ENCODE data around the gene ENTPD8. TPM values are rescaled to one million over a fixed set of nuclear protein-coding genes. Genes with fewer than 3 reads are reported as not detected.
A peak's percentile ranks its signal among the peaks of the same experiment; 100 is the strongest.

The ENTPD8 gene
- total RNA-seq, 4 donors from 2014 or later = not detected

GRCh38 chr9:137407590-137408300 lies 33.4 kb downstream of the ENTPD8 start:
- 48 to 83% methylated on average over 2 to 4 of the region's 31 CpGs for WGBS, 2 donors
- intact Hi-C loops (cut with DNase I) = loop anchor here (5.0 kb wide), 1 partner anchor 110 kb away; no protein-coding TSS in a partner anchor
- Histone ChIP-seq H3K27ac (peak overlapping the region in 3 of 4 donors; percentile 7 to 55 (median 44)), H3K36me3 (no peaks in the 10 kb centered on the region), H3K9me3 (no peaks in the 10 kb centered on the region), H3K27me3 (peaks cover 0 to 5% (median 0%) of the 10 kb centered on the region in 4 donors), H3K4me1 (peaks cover 29 to 44% (median 33%) of the 10 kb centered on the region in 3 donors), H3K4me3 (peak overlapping the region in 3 of 4 donors; percentile 34 to 65 (median 43))
- TF ChIP-seq CTCF (IDR thresholded peaks at IDR 0.05) (no peak), POLR2A (IDR thresholded peaks at IDR 0.05) (no peak)
- DNase-seq = no peak

GRCh38 chr9:137406876-137407589 lies 34.1 kb downstream of the ENTPD8 start:
- DNase-seq = no peak
- no CpG with 5 or more reads among the region's 63 CpGs for WGBS, 2 donors
- no peaks in the 10 kb centered on the region for H3K36me3 ChIP-seq
- H3K27me3 ChIP-seq = peaks cover 0 to 5% (median 0%) of the 10 kb centered on the region in 4 donors
- H3K27ac ChIP-seq = peak overlapping the region in 3 of 4 donors; percentile 7 to 55 (median 44)
- TF ChIP-seq CTCF (IDR thresholded peaks at IDR 0.05) (peak; percentile 53 to 93 (median 82)), POLR2A (IDR thresholded peaks at IDR 0.05) (no peak)
- peak overlapping the region; percentile 23 to 65 (median 38) for H3K4me3 ChIP-seq
- intact Hi-C loops (cut with DNase I) = loop anchor here (5.0 kb wide), 1 partner anchor 110 kb away; no protein-coding TSS in a partner anchor
- no peaks in the 10 kb centered on the region for H3K9me3 ChIP-seq
- H3K4me1 ChIP-seq = peaks cover 24 to 36% (median 27%) of the 10 kb centered on the region in 3 donors

GRCh38 chr9:137406085-137406760 lies 34.9 kb downstream of the ENTPD8 start:
- DNase-seq = no peak
- H3K27me3 ChIP-seq = peaks cover 0 to 5% (median 0%) of the 10 kb centered on the region in 4 donors
- TF ChIP-seq CTCF (IDR thresholded peaks at IDR 0.05) = no peak
- no peak for TF ChIP-seq POLR2A (IDR thresholded peaks at IDR 0.05)
- peak overlapping the region; percentile 23 to 65 (median 38) for H3K4me3 ChIP-seq
- 51 to 59% methylated on average over 9 to 15 of the region's 20 CpGs for WGBS, 2 donors
- no peak overlapping the region for H3K27ac ChIP-seq
- no peaks in the 10 kb centered on the region for H3K36me3 ChIP-seq
- no peaks in the 10 kb centered on the region for H3K9me3 ChIP-seq
- intact Hi-C loops (cut with DNase I) = loop anchor here (5.0 kb wide), 1 partner anchor 109 kb away; no protein-coding TSS in a partner anchor
- peaks cover 16 to 28% (median 19%) of the 10 kb centered on the region in 3 donors for H3K4me1 ChIP-seq

GRCh38 chr9:137405677-137406081 lies 35.5 kb downstream of the ENTPD8 start:
- no peaks in the 10 kb centered on the region for H3K9me3 ChIP-seq
- DNase-seq = no peak
- H3K27ac ChIP-seq = no peak overlapping the region
- 84 to 88% methylated on average over 1 to 10 of the region's 11 CpGs for WGBS, 2 donors
- no peak for TF ChIP-seq POLR2A (IDR thresholded peaks at IDR 0.05)
- TF ChIP-seq CTCF (IDR thresholded peaks at IDR 0.05) = no peak
- H3K4me3 ChIP-seq = no peak overlapping the region
- H3K4me1 ChIP-seq = peaks cover 11 to 23% (median 14%) of the 10 kb centered on the region in 3 donors
- peaks cover 0 to 5% (median 0%) of the 10 kb centered on the region in 4 donors for H3K27me3 ChIP-seq
- intact Hi-C loops (cut with DNase I) = loop anchor here (5.0 kb wide), 1 partner anchor 108 kb away; no protein-coding TSS in a partner anchor
- no peaks in the 10 kb centered on the region for H3K36me3 ChIP-seq

All from esophagus squamous epithelium (tissue), 5 donors.